Thymus (tissue), 11 donors: ENCODE data around the gene SEMA3D. TPM values are rescaled to one million over a fixed set of nuclear protein-coding genes. Genes with fewer than 3 reads are reported as not detected.
A peak's percentile ranks its signal among the peaks of the same experiment; 100 is the strongest.

ENCODE experiments used
- DNase-seq, 9 donors: peaks; one replicate each; pipeline ENCODE4 v3.0.0-alpha.2; 2013; ENCODE audit warnings: low spot score in 9 of 9, low read depth in 6 of 9, missing footprints in 1 of 9
- H3K27ac ChIP-seq, 2 donors: one replicate each; pipeline ENCODE4 v1.5.1; 2013; ENCODE audit warnings: control low read depth in 1 of 2, low read depth in 1 of 2, low read length in 1 of 2, mild to moderate bottlenecking in 1 of 2, moderate library complexity in 1 of 2
- H3K27me3 ChIP-seq, 2 donors: one replicate each; pipeline ENCODE4 v1.5.1; 2013; ENCODE audit warnings: low read length in 1 of 2; ENCODE audit not compliant: control insufficient read depth in 2 of 2, insufficient read depth in 1 of 2
- H3K36me3 ChIP-seq, 2 donors: one replicate each; pipeline ENCODE4 v1.5.1; 2013; ENCODE audit warnings: low read length in 1 of 2, mild to moderate bottlenecking in 1 of 2, moderate library complexity in 1 of 2; ENCODE audit not compliant: control insufficient read depth in 2 of 2, insufficient read depth in 2 of 2
- H3K4me1 ChIP-seq, 2 donors: one replicate each; pipeline ENCODE4 v1.5.1; 2013; ENCODE audit warnings: low read length in 2 of 2; ENCODE audit not compliant: control insufficient read depth in 2 of 2, insufficient read depth in 2 of 2
- H3K4me3 ChIP-seq, 2 donors: one replicate each; pipeline ENCODE4 v1.5.1; 2013; ENCODE audit warnings: low read length in 2 of 2, control low read depth in 1 of 2, mild to moderate bottlenecking in 1 of 2
- H3K9me3 ChIP-seq, 2 donors: one replicate each; pipeline ENCODE4 v1.5.1; 2013; ENCODE audit warnings: low read length in 1 of 2, mild to moderate bottlenecking in 1 of 2; ENCODE audit not compliant: control insufficient read depth in 2 of 2, insufficient read depth in 1 of 2
- WGBS: extraction: QIAGEN DNeasy Blood & Tissue Kit; methylation state at CpG from one replicate; pipeline ENCODE4 v1.1.7; 2013; 5-methylcytosine and 5-hydroxymethylcytosine counted together
- polyA plus RNA-seq: library from polyadenylated mRNA; stranded (reverse); fragments of 200-250 nt; gene quantifications from one replicate; pipeline ENCODE4 v1.2.3, GENCODE V29; 2013
- total RNA-seq: library from RNA; stranded (reverse); fragments of 120-200 nt; gene quantifications from one replicate; pipeline ENCODE4 v1.2.4, GENCODE V29; 2013
- donor health status: healthy.

The SEMA3D gene
- total and polyA plus RNA-seq, 2 donors = 0.32 to 1.3 TPM

DNA sequence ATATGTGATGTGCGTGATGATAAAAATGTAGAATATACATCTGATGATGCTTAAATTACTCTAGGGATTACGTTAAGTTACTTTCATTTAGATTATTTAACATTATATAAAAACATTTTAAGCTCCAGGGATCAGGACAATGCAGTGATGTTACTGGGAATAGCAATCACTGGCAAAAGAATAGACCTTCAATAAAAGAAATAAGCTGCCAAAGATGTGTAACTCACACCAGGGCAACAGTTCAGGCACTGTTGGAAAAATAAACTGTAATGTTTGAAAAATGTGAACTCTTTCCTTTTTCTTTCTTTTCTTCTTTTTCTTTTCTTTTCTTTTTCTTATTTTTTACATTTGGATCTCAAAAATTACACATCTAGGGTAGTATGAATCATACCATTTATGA is 131.7 kb downstream of the SEMA3D start:
- no peak overlapping the region for H3K4me3 ChIP-seq
- no peak overlapping the region for H3K27ac ChIP-seq
- no peaks in the 10 kb centered on the region for H3K27me3 ChIP-seq
- no peaks in the 10 kb centered on the region for H3K36me3 ChIP-seq
- H3K9me3 ChIP-seq = no peaks in the 10 kb centered on the region
- no peak for DNase-seq
- WGBS = 91% methylated on average over 2 of the region's 2 CpGs
- H3K4me1 ChIP-seq = no peaks in the 10 kb centered on the region

DNA sequence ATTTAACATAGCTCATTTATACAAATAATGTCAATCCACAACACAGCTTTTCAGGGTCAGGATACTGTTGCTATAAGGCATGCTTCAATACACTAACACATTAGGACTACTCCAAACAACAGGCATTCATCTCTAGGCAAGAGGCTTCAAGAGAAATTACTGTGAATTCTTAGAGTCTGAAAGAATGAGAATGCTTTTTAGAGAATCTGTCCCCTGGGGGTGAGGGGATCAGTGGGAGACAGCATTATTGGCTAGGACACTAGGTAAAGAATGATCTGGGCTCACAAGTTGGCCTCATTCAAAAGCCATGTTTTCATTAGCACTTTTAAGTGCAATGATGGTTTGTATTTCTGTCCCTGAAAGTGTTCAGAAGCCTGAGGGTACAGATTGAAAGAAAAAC is 132.6 kb downstream of the SEMA3D start:
- Histone ChIP-seq H3K4me1 (no peaks in the 10 kb centered on the region), H3K27ac (no peak overlapping the region), H3K9me3 (no peaks in the 10 kb centered on the region), H3K4me3 (no peak overlapping the region), H3K36me3 (no peaks in the 10 kb centered on the region), H3K27me3 (no peaks in the 10 kb centered on the region)
- no peak for DNase-seq

DNA sequence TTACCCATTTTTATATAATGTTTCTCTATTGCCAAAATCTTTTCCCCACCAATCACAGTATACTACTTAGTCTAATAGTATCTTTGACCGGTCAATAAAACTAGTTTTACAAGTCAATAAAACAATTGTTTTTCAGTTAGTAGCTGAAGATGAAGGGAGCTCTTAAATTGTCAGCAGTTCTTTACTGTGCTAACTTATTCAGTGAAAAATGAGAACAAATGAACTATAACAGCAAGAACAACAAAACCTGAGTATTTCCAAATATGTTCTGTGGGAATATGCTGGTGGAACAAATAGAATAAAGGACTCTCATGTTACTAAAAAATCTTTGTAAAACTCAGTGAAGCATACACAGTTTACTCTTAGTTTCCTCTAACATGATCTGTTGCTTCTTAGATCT is 134.0 kb downstream of the SEMA3D start:
- no peaks in the 10 kb centered on the region for H3K9me3 ChIP-seq
- 93% methylated on average over 1 of the region's 1 CpG for WGBS
- H3K36me3 ChIP-seq = no peaks in the 10 kb centered on the region
- no peaks in the 10 kb centered on the region for H3K4me1 ChIP-seq
- no peak for DNase-seq
- no peak overlapping the region for H3K4me3 ChIP-seq
- H3K27me3 ChIP-seq = no peaks in the 10 kb centered on the region
- no peak overlapping the region for H3K27ac ChIP-seq

DNA sequence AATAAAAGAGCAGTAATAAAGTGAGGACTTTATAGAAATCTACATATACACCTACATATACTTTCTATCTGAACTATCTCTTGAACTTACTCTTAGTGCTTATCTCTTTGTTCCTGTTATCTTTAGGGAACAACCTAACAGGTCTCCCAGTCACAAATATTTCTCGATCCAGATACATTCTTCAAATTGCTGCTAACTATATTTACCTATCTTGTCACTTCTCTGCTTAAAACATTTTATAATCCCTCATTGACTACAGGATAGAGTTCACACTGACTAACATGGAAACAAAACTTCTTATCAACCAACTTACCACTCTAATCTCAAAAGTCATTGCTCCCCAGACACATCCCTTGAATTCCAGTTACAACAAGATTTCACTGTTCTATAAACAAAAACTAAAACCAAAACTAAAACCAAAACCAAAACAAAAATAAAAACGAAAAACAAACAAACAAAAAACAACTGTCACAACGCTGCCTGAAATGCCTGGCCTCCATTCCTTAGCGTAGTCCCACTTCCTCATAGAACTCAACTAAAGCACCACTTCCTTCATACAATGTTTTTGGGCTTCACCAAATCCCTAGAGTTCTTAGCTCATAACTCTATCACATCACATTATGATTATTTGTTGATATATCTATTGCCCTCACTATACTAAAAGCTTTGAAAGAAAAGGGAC is 134.7 kb downstream of the SEMA3D start:
- Histone ChIP-seq H3K27me3 (no peaks in the 10 kb centered on the region), H3K4me3 (no peak overlapping the region), H3K9me3 (no peaks in the 10 kb centered on the region), H3K27ac (no peak overlapping the region), H3K36me3 (no peaks in the 10 kb centered on the region), H3K4me1 (no peaks in the 10 kb centered on the region)
- 91% methylated on average over 4 of the region's 4 CpGs for WGBS
- no peak for DNase-seq

DNA sequence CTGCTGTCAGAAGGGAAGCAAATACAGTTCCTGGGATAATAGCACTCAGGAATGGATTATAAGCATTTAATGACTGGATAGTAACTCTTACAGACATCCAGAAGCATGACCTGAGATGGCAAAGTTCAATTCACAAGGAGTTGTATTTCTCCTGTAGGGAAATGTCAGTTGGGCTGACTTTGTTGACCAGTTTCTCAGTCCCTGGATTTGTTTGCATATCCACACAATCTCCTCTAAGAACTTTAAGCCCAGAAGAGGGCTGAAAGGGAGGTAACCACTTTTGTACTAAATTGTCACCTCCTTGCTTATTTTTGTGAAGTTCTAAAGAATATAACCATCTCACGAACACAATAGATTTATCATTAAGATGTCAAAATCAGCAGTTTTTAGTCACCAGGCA is 140.3 kb downstream of the SEMA3D start:
- no peak overlapping the region for H3K27ac ChIP-seq
- H3K36me3 ChIP-seq = no peaks in the 10 kb centered on the region
- WGBS = 97% methylated on average over 1 of the region's 1 CpG

DNA sequence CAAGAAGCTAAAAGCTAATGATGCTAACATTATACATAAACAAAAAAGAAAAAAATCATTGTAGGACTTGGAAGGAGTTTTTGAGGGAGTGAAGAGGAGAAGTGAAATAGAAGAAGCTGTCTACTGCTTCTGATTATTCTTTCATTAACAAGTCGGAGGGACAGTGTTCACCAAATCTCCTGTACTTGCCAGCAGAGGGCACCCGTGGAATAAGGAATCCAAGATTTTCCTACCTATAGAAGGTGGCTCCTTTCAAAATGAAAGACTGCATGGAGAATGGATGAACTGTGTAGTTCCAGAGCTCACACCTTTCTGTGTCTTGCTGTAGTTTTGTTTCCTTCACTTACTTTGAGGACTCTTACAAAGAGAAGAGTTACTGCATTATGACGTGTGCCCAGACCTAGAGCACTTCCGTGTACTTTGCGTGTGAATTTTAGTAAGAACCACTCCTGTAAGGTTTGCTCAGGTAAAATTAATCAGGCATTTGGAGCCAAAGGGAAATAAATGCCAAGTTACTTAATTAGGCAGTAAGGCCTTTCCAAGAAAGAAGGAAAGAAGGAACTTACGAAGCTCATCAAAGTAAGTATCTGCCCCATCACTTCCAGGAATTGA is 145.1 kb downstream of the SEMA3D start:
- Histone ChIP-seq H3K27ac (no peak overlapping the region), H3K4me3 (no peak overlapping the region), H3K27me3 (no peaks in the 10 kb centered on the region), H3K4me1 (no peaks in the 10 kb centered on the region), H3K9me3 (no peaks in the 10 kb centered on the region), H3K36me3 (no peaks in the 10 kb centered on the region)
- 63% methylated on average over 6 of the region's 6 CpGs for WGBS
- DNase-seq = peak in 3 of 9 donors; percentile 11 to 37 (median 24)

More for the DNA sequence above, 140.3 kb downstream of the SEMA3D start:
- Histone ChIP-seq H3K9me3 (no peaks in the 10 kb centered on the region), H3K27me3 (no peaks in the 10 kb centered on the region), H3K4me3 (no peak overlapping the region), H3K4me1 (no peaks in the 10 kb centered on the region)
- no peak for DNase-seq

DNA sequence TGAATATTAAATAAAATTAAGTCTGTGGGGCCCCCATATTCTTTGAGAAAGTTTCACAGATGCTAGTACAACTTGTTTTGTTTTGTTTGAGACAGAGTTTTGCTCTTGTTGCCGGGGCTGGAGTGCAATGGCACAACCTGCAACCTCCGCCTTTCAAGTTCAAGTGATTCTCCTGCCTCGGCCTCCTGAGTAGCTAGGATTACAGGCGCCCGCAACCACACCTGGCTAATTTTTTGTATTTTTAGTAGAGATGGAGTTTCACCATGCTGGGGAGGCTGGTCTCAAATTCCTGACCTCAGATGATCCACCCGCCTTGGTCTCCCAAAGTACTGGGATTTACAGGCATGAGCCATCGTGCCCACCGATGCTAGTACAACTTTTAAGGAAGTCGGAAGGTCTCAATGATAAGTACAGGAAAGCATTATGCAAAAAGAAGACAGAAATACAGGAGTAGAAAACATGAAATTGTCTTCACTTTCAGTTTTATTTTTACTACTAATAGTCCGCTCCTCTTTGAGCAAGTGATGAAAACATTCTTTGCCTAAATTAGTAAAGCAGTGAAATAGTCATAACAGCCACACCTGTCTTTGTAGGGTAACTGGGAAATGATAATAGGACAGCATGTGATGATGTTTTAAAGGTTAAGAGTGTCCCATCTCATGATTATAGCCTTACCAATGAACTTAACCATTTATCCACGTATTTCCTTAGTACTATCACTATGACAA is 147.5 kb downstream of the SEMA3D start:
- no peaks in the 10 kb centered on the region for H3K4me1 ChIP-seq
- H3K9me3 ChIP-seq = no peaks in the 10 kb centered on the region
- DNase-seq = no peak
- no peak overlapping the region for H3K27ac ChIP-seq
- no peaks in the 10 kb centered on the region for H3K36me3 ChIP-seq
- no peaks in the 10 kb centered on the region for H3K27me3 ChIP-seq
- H3K4me3 ChIP-seq = no peak overlapping the region
- WGBS = 86% methylated on average over 11 of the region's 11 CpGs

DNA sequence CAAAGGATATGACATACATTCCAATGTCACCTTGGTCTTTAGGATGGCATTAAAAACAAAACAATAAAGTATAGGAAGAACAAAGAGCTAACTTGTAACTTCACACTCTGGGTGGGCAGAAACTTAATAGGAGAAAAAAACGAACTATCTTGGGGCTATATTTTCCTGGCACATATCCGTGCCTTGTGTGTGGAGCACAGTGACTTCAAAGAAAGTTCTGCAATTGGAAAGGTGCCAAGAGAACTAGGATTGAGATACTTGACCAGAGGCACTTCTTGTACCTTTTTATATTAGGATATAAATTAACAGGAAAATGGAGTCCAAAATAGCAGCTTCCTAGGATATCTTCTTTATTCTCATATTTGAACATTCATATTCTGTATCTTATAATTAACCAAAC is 148.4 kb downstream of the SEMA3D start:
- Histone ChIP-seq H3K36me3 (no peaks in the 10 kb centered on the region), H3K4me3 (no peak overlapping the region), H3K4me1 (no peaks in the 10 kb centered on the region), H3K9me3 (no peaks in the 10 kb centered on the region), H3K27me3 (no peaks in the 10 kb centered on the region), H3K27ac (no peak overlapping the region)
- DNase-seq = no peak
- 90% methylated on average over 2 of the region's 2 CpGs for WGBS

DNA sequence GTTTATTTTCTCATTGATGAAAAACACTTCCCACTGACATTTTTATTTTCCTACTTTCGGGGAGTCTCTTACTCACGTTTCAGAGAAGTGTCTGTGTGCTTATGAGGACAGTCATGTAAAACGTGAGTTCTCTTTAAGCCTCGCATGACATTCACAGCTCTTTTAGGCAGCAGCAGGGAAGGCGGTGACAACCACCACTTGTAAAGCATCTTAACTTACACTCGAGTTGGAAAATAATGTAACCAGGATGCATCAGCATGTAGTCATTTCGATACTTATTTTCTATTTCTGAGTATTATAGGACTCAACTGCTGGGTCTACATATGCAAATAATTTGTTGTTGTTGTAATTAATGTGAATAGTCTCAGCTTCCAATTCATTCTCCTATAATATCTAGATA is 153.6 kb downstream of the SEMA3D start:
- Histone ChIP-seq H3K4me1 (no peaks in the 10 kb centered on the region), H3K36me3 (no peaks in the 10 kb centered on the region), H3K4me3 (no peak overlapping the region), H3K27me3 (no peaks in the 10 kb centered on the region), H3K27ac (no peak overlapping the region), H3K9me3 (no peaks in the 10 kb centered on the region)
- DNase-seq = no peak
- 93% methylated on average over 7 of the region's 7 CpGs for WGBS
